ENCODE results near the gene MAPK10. TPM values are rescaled to one million over a fixed set of nuclear protein-coding genes. Genes with fewer than 3 reads are reported as not detected.

Gene MAPK10
- total RNA-seq, 4 donors from 2014 or later, result 0.15 to 1.5 (median 0.35) TPM; not detected in 1

DNA sequence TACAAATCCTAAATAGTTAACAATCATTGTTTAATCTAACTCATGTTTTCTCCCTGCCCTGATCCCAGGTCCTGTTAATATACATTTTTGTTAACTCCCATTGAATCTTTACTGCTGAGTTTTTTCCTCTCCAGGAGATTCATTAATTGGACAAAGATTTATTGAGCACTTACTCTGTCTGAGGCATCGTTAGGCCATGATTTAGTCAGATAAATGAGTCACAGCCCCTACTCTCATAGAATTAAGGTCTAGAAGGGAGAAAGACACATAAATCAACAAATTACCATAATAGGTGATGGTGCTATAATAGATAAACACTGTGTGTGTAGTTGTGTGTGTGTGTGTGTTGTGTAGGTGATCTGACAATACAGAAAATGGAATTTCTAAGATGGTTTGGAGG is 112.5 kb downstream of the MAPK10 start:
- Histone ChIP-seq H3K9me3 (no peaks in the 10 kb centered on the region), H3K4me3 (no peak overlapping the region), H3K4me1 (no peaks in the 10 kb centered on the region), H3K27ac (no peak overlapping the region), H3K36me3 (no peaks in the 10 kb centered on the region), H3K27me3 (no peaks in the 10 kb centered on the region)
- TF ChIP-seq POLR2A (IDR thresholded peaks at IDR 0.05), result no peak
- TF ChIP-seq, protein P1, sequence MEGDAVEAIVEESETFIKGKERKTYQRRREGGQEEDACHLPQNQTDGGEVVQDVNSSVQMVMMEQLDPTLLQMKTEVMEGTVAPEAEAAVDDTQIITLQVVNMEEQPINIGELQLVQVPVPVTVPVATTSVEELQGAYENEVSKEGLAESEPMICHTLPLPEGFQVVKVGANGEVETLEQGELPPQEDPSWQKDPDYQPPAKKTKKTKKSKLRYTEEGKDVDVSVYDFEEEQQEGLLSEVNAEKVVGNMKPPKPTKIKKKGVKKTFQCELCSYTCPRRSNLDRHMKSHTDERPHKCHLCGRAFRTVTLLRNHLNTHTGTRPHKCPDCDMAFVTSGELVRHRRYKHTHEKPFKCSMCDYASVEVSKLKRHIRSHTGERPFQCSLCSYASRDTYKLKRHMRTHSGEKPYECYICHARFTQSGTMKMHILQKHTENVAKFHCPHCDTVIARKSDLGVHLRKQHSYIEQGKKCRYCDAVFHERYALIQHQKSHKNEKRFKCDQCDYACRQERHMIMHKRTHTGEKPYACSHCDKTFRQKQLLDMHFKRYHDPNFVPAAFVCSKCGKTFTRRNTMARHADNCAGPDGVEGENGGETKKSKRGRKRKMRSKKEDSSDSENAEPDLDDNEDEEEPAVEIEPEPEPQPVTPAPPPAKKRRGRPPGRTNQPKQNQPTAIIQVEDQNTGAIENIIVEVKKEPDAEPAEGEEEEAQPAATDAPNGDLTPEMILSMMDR (IDR thresholded peaks at IDR 0.05 in 4 of 5, conservative IDR thresholded peaks at IDR 0.05 in 1 of 5), result no peak
- intact Hi-C loops (cut with DNase I; ENCODE audit: low total_unique reads) (no loop called here), in situ Hi-C loops (cut with MboI; ENCODE audit: low sequenced_read_pairs in 4 of 4) (no loop called here)
- ATAC-seq (no peak), DNase-seq (no peak)

- in situ Hi-C loops (cut with MboI; ENCODE audit: low sequenced_read_pairs in 4 of 4), result no loop called here
- H3K36me3 ChIP-seq, result no peaks in the 10 kb centered on the region
- no peak for ATAC-seq
- H3K4me3 ChIP-seq, result no peak overlapping the region
- DNase-seq, result no peak
- no peaks in the 10 kb centered on the region for H3K9me3 ChIP-seq
- no peaks in the 10 kb centered on the region for H3K4me1 ChIP-seq
- TF ChIP-seq, protein P1 (IDR thresholded peaks at IDR 0.05 in 4 of 5, conservative IDR thresholded peaks at IDR 0.05 in 1 of 5), result no peak
- no peak for TF ChIP-seq POLR2A (IDR thresholded peaks at IDR 0.05)
- no peak overlapping the region for H3K27ac ChIP-seq
- no peaks in the 10 kb centered on the region for H3K27me3 ChIP-seq
- intact Hi-C loops (cut with DNase I; ENCODE audit: low total_unique reads), result no loop called here
Measured at GRCh38 chr4:86243750-86244149, 116.1 kb downstream of the MAPK10 start.

GRCh38 chr4:86242677-86243076 is 117.2 kb downstream of the MAPK10 start:
- TF ChIP-seq POLR2A (IDR thresholded peaks at IDR 0.05), result no peak
- TF ChIP-seq, protein P1 (IDR thresholded peaks at IDR 0.05 in 4 of 5, conservative IDR thresholded peaks at IDR 0.05 in 1 of 5), result no peak
- no peak for ATAC-seq
- Histone ChIP-seq H3K9me3 (no peaks in the 10 kb centered on the region), H3K27ac (no peak overlapping the region), H3K27me3 (no peaks in the 10 kb centered on the region), H3K4me3 (no peak overlapping the region), H3K4me1 (no peaks in the 10 kb centered on the region), H3K36me3 (no peaks in the 10 kb centered on the region)
- in situ Hi-C loops (cut with MboI; ENCODE audit: low sequenced_read_pairs in 4 of 4) (no loop called here), intact Hi-C loops (cut with DNase I; ENCODE audit: low total_unique reads) (no loop called here)
- DNase-seq, result no peak

GRCh38 chr4:86235549-86235948 is 124.3 kb downstream of the MAPK10 start:
- Histone ChIP-seq H3K4me3 (no peak overlapping the region), H3K36me3 (no peaks in the 10 kb centered on the region)
- in situ Hi-C loops (cut with MboI; ENCODE audit: low sequenced_read_pairs in 4 of 4), result no loop called here

More at GRCh38 chr4:86235549-86235948, 124.3 kb downstream of the MAPK10 start:
- H3K9me3 ChIP-seq, result no peaks in the 10 kb centered on the region
- H3K27ac ChIP-seq, result no peak overlapping the region
- H3K27me3 ChIP-seq, result no peaks in the 10 kb centered on the region
- no peak for TF ChIP-seq POLR2A (IDR thresholded peaks at IDR 0.05)
- TF ChIP-seq, protein P1 (IDR thresholded peaks at IDR 0.05 in 4 of 5, conservative IDR thresholded peaks at IDR 0.05 in 1 of 5), result no peak
- intact Hi-C loops (cut with DNase I; ENCODE audit: low total_unique reads), result no loop called here
- ATAC-seq (no peak), DNase-seq (no peak)
- H3K4me1 ChIP-seq, result no peaks in the 10 kb centered on the region
